ENCODE measurements around the gene PRCC. TPM values are rescaled to one million over a fixed set of nuclear protein-coding genes. Genes with fewer than 3 reads are reported as not detected.

PRCC gene, protein sequence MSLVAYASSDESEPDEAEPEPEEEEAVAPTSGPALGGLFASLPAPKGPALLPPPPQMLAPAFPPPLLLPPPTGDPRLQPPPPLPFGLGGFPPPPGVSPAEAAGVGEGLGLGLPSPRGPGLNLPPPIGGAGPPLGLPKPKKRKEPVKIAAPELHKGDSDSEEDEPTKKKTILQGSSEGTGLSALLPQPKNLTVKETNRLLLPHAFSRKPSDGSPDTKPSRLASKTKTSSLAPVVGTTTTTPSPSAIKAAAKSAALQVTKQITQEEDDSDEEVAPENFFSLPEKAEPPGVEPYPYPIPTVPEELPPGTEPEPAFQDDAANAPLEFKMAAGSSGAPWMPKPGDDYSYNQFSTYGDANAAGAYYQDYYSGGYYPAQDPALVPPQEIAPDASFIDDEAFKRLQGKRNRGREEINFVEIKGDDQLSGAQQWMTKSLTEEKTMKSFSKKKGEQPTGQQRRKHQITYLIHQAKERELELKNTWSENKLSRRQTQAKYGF
- 10 to 100 TPM; 16.6 to 38.7 (median 35.8) TPM for polyA plus RNA-seq

DNA sequence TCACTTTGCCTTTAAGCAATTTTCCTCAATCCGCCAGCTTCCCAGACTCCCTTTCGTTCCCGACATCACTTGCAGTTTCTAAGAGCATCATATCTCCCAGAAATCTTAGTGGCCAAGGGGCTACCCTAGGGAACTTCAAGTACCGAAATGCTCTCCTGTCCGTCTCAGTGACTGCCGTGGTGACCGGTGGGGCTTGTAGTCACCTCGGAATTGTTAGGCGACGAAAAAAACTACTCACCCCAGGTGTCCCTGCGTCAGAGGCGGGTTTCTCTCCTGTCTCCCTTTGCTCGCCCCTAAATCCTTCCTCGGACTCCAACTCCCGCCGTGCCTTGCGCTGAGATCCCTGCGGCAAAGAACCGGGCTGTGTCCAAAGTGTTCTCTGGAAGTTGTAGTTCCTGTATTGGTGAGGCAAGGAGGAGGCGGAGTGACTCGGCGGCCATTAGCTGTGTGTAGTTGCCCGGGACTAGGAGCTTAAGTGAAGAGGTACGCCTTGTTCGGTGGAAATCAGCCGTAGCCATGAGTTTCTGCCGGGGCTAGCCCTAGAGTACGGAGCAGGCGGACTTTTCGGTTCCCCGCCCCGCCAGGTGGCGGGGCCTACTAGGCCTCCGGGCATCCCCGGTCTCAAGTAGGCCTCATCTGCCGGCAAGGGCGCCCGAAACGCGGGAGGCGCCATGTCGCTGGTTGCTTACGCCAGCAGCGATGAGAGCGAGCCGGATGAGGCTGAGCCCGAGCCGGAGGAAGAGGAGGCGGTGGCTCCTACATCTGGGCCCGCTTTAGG lies at the start of gene PRCC:
Gene PRCC, plus strand, starts transcription at position 435 of the 778 bp plus-strand sequence. Its CDS starts 237 bp downstream, at position 672.
- H3K27ac ChIP-seq (ENCODE audit: low read depth, low read length), result peak within 1 kb of the TSS; percentile 45
- 0% methylated on average over 49 to 50 of the region's 50 CpGs for WGBS, 3 donors

DNA sequence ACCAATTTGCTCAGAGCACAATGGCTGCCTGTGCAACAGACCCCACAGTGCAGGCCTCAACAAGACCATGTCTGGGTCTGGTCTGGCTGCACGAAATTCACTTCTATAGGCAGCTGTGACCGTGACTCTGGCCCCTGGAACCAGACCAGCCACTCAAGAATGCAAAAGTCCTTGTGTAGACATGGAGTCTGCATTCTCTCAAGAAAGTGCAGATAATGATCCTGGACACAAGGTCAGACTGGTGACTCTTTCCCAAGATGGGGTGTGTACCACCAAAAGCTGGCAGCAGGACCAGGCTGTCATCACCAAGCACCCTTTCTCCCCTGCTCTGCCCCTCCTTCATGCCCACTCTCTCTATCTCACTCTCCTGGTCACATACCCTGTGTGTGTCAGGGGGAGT lies 46.2 kb upstream of the PRCC start:
- H3K27ac ChIP-seq (ENCODE audit: low read depth, low read length), result no peak overlapping the region
- 80 to 90% (median 86%) methylated on average over 2 of the region's 2 CpGs for WGBS, 3 donors

DNA sequence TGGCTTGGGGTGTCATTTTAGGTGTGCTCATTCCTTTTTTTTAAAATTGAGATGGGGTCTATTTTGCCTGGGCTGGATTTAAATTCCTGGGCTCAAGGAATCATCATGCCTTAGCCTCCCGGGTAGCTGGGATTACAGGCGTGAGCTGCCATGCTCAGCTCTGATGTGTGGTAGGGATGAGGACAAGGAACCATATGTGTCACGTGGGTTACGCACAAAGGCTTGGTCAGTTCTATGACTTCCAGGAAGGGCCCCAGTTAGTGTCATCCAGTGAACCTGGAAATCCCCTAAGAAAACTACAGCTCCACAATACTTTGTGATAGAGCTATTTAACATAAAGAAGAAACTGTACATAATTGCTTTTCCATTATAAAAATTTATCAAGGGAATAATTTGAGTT lies 45.8 kb upstream of the PRCC start:
- 86 to 96% (median 91%) methylated on average over 4 of the region's 4 CpGs for WGBS, 3 donors
- H3K27ac ChIP-seq (ENCODE audit: low read depth, low read length), result no peak overlapping the region

DNA sequence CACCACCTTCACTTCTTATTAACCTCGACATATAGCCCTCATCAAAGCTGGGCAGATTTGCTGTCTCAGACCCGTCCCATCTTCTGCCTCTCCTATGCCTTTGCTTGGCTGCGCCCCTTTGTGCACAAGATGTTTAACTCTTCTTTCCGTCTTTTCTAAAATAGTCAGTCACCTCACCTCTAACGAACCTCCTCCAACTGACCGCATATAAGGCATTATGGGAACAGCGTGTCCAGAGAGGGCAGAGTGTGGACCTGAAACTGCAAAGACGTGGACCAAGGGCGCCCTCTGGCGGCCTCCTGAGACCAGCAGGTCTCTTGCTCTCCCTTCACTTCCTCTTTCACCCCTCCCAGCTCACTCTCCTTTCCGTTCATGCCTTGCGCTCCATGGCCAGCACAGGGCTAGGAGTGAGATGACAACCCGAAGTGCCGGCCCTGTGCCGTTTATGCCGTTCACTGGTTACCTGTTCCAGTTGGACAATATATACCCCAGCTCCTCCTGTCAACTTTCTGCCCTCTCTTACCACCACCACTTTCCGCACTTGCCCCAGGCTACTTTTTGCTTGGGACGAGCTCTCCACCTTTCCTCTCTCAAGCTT lies 41.6 kb upstream of the PRCC start:
- 12 to 15% (median 14%) methylated on average over 18 of the region's 18 CpGs for WGBS, 3 donors
- no peak overlapping the region for H3K27ac ChIP-seq (ENCODE audit: low read depth, low read length)

DNA sequence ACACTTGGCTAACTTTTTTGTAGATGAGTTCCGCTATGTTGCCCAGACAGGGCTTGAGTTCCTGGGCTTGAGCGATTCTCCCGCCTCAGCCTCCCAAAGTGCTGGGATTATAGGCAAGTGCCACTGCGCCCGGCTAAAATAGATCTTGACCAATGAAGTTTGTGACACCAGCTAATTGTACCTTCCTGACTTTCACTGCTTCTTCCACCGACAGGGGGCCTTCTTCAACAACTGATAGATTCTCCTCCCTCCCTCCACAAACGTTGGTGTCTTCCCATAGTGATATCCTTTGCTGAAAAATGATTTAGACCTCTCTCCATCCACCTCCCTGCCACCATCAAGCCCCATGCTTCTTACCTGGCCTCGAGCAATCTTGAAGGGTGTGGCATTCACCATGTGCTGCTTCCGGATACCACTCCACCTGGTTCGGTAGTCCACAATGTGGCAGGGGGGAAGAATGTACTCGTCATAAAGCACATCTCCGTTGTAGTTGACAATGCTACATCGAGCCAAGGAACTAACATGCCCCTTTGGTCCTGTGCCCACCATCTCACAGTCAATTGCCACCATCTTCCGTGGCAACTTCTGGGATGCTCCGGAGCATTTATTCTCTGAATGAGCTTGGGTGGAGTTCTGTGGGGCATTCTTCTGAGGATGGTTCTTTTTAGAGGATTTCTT lies 40.6 kb upstream of the PRCC start:
- no peak overlapping the region for H3K27ac ChIP-seq (ENCODE audit: low read depth, low read length)
- 45 to 53% (median 48%) methylated on average over 15 of the region's 15 CpGs for WGBS, 3 donors

DNA sequence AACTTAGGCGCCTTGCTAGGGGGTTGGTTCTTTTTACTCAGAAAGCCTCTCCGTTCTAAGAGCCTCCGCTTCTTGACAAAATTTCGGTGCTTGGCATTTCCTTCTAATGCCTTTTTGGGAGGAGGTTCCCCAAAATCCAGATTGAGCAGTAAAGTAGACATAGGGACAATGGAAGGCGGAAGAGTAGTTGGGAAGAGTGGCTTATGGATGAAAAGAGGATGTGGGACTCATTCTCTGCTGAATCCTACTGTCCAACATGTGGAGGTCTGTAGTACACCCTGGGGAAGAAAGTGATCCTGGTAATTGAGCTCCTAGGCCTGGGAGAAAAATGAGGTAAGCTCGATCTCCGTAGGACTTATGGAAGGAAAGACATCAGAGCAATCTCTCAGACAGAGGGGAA lies 39.8 kb upstream of the PRCC start:
- 41 to 49% (median 43%) methylated on average over 7 of the region's 7 CpGs for WGBS, 3 donors
- H3K27ac ChIP-seq (ENCODE audit: low read depth, low read length), result no peak overlapping the region

DNA sequence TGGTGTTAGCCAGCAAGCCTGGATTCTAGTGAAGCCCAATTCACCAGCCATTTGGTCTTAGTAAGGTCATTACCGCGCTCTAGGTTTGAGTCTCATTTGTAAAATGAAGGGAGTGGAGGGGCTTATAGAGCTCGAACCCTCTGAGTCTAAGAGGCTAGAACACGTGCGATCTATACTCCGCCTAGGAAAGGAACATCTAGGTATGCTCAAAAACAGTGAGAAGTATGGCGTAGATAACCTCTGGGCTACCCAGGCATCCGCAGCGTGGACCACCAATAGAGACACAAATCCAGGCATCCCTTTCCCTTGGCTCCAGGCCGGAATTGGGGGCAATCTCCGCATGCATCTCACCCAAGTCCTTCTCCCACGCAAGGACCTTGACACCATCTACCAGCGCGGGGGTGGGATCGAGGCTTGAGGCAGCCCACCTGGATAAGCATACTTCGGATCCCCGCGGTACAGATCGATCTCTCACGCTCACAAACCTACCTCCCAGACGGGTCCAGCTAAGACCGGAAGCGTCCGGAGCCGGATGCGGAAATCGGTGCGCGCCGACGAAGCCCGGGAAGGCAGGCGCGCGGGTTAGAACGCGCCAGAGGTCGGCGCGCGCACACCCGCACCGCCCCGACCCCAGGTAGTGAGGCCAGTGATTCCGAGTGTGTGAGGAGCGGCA lies 39.3 kb upstream of the PRCC start, which contains the start of gene METTL25B:
Gene METTL25B, plus strand, starts transcription at position 544 of the 673 bp plus-strand sequence. CDS start 636 bp downstream, outside the sequence.
- peak within 1 kb of the TSS; percentile 90 for H3K27ac ChIP-seq (ENCODE audit: low read depth, low read length)
- 0 to 1% (median 1%) methylated on average over 46 of the region's 46 CpGs for WGBS, 3 donors

DNA sequence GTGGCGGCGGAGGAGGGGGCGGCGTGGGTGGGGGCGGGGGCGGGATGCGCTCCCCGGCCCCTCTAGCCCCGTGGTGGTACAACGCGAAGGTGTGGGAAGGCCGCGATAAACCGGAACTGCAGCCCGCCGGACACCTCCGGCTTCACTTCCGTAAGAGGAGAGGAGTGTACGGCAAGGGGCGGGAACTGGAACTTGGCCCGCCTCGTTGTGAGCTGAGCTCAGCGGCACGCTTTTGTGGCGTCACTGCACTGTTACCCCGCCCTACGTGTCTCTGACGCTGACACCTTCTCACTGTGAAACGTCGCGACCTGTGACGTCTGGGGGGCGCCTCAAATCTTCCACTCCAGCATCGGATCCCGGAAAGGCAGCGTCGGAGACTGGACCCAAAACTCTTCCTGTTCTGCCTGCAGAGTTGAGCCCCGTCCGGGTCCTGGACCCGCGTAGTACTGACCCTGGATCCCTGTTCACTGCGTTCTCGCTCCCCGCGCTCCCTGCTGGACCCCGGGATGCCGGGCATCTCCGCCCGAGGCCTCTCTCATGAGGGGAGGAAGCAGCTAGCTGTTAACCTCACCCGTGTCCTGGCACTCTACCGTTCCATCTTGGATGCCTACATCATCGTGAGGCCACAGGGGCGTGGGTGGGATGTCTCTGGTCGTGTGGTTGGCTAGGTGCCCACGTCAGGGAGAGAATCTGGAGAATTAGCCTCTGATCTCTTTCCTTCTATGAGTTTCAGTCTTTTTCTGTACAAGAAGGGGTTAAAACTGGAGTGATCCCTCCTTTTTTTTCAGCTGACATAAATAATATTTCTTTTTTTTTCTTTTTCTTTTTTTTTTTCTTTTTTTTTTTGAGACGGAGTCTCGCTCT lies 38.5 kb upstream of the PRCC start, which contains the start of gene ISG20L2:
Gene ISG20L2, minus strand, starts transcription at position 168 of the 864 bp plus-strand sequence. CDS start 1,114 bp downstream, outside the sequence.
- peak within 1 kb of the TSS; percentile 90 for H3K27ac ChIP-seq (ENCODE audit: low read depth, low read length)
- WGBS, 3 donors, result 1% methylated on average over 55 to 57 of the region's 57 CpGs

DNA sequence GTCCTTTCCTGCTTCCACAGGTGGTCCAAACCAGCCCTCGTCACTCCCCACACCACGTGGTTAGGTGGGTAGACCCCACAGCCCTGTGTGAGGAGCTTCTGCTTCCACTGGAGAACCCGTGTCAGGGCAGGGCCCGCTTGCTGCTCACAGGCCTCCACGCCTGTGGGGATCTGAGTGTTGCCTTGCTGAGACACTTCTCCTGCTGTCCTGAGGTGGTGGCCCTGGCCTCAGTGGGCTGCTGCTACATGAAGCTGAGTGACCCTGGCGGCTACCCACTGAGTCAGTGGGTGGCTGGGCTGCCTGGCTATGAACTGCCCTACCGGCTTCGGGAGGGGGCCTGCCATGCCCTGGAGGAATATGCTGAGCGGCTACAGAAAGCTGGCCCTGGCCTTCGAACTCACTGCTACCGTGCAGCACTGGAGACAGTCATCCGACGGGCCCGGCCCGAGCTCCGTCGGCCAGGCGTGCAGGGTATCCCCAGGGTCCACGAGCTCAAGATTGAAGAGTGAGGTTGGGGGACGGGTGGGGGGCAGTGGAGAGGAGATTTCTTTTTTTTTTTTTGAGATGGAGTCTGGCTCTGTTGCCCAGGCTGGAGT lies 33.2 kb upstream of the PRCC start:
- H3K27ac ChIP-seq (ENCODE audit: low read depth, low read length), result no peak overlapping the region
- WGBS, 3 donors, result 92 to 95% (median 95%) methylated on average over 20 of the region's 20 CpGs

DNA sequence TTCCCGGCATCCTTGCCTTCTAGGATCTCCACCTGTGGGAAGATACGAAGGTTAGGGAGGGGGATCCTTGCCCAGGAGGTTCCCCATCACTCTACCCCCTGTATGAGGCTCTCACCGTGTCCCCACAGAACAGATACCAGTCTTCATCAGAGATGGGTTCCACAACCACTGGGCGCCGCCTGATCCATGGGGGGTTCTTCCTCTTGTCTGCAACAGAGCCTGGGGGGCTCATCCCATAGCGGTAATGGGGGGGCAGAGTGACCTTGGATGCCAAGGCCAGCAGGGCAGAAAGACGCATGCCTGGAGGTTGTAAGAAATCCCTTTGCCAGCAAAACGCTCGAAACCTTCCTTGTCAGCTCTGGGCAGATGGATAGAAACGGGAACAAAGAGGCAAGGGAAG lies 28.9 kb upstream of the PRCC start:
- WGBS, 3 donors, result 84 to 92% (median 85%) methylated on average over 10 of the region's 10 CpGs
- no peak overlapping the region for H3K27ac ChIP-seq (ENCODE audit: low read depth, low read length)

DNA sequence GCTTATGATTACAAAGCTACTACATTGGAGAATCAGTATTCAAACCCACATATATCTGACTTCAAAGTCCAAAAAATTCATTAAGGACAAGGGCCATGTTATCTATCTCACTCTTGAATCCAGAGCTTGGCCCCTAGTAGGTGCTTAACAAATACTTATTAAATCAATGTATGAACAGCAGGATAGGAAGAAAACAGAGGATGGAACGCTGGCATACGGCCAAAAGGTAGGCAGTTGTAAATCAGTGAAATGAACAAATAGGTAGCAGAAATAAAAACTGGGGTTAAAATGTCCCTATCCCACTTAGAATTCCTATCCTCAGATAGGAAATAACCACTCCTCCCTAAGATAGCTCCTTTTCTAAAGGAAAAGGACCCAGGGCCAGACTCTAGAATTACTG lies 28.4 kb upstream of the PRCC start:
- no peak overlapping the region for H3K27ac ChIP-seq (ENCODE audit: low read depth, low read length)
- WGBS, 3 donors, result 78 to 86% (median 82%) methylated on average over 2 of the region's 2 CpGs

DNA sequence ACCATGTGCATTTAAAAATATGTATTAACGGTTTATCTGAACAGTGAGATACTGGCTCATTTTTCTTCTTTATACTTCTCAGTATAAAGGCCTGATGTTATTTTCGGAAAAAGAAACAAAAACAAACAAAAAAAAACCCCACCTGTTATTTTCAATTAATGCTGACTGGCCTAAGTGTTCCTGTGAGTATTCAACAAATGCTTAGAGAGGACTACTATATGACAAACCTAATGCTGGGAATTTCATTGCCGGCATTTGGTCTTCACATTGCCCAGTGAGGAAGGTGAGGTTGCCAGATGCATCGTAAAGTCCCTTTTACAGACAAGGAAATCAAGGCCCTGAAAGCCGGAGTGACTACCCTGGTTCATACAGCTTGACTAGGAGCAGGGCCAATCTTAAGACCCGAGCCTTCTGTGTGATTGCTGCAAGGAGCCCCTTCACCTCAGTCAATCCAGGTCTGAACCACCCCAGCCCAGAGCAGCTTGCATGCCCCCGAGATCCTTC lies 27.0 kb upstream of the PRCC start:
- H3K27ac ChIP-seq (ENCODE audit: low read depth, low read length), result peak overlapping the region; percentile 1
- WGBS, 3 donors, result 10 to 28% (median 26%) methylated on average over 7 of the region's 7 CpGs

DNA sequence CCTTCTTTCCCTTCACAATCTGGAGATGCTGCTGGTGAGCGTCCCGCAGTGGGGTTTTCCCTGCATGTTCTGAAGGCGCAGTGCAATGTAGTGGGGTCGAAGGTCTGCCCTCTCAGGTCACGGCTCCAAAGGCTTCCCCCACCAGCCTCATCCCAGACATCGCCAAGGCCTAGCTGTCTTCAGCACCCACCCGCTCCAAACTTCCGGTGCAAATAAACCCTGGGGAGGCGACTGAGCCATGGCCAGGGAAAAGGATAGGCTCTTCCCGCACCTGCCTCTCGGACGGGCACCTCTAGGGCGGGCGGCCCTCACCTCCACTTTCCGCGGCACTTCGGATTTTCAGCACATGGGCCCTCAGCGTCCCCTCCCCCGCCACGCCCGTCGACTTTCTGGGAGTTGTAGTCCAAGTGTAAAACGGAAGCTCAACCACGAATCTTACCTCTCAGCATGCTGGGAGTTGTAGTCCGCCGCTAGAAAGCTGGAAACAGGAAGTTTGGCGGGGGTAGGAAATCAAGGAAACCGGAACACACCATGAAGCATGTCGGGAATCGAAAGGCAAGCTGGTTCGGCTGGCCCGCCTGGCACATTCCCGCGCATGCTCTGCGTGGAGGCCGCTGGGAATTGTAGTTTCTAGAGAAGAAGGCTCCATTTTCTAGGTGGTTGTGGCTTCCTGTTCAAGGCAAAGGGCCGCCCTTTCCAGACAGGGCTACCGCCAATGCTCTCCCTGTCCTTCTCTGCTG lies 26.4 kb upstream of the PRCC start, which contains the start of gene MRPL24:
Gene MRPL24, minus strand, starts transcription at position 348 of the 740 bp plus-strand sequence. CDS start 2,384 bp downstream, outside the sequence.
- peak within 1 kb of the TSS; percentile 1 for H3K27ac ChIP-seq (ENCODE audit: low read depth, low read length)
- WGBS, 3 donors, result 0% methylated on average over 38 of the region's 38 CpGs

DNA sequence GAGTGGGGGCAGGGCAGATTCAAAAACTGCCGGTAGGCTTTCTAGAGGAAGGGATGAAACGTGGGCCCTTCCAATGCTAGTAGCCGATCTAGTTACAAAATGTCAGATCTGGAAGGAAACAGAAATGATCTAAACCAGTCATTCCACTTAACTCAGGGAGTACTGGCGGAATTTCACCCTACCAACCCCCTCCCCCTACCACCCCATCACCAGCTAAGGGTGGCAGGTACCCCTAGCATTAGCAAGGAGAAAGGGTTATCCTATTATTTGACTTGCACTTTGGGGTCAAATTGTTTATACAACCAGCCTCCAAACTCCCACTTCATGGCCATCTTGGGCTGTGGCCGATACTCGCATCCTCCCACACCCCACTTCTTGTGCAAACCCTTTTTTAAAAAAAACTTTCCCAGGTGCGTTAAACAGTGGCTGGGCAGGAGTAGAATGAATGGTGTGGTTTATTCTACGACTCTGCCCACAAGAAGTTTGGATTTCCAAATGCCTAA lies 25.8 kb upstream of the PRCC start:
- 44 to 48% (median 47%) methylated on average over 8 of the region's 8 CpGs for WGBS, 3 donors
- no peak overlapping the region for H3K27ac ChIP-seq (ENCODE audit: low read depth, low read length)

DNA sequence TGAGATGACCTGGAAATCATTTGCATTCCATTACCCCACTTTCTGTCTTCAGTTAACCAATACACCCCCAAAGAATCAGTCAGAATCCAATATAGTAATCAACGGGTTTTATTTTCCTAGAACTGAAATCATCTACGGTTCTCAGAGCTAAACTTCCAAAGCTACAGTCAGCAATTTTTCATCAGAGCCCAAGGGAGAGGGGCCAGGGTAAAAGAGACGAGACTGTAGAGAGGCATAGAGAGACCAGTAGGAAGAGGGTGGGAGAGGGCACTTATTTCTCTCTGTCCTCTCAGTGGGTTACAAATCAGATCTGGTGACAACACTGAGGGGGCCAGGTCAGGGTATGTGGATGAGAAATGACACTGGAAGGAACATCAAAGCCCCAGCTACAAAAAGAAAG lies 25.3 kb upstream of the PRCC start:
- H3K27ac ChIP-seq (ENCODE audit: low read depth, low read length), result no peak overlapping the region
- 66 to 79% (median 69%) methylated on average over 3 of the region's 3 CpGs for WGBS, 3 donors

Data from adipose tissue (tissue), 3 donors.